HG02588 (cell line): ENCODE data around the gene PALM2AKAP2.
A peak's percentile ranks its signal among the peaks of the same experiment; 100 is the strongest.
"Not testable (repeated sequence)": the region's sequence is repeated elsewhere in the genome, so short reads cannot be mapped to it uniquely, and the experiment has no call there.

Experiments used
- ATAC-seq: cut with Tn5 transposase; IDR thresholded peaks from one replicate; pipeline ENCODE4 v1.9.1; 2021; ENCODE audit warnings: mild to moderate bottlenecking, moderate library complexity; ENCODE audit not compliant: unreplicated experiment

PALM2AKAP2 gene

DNA sequence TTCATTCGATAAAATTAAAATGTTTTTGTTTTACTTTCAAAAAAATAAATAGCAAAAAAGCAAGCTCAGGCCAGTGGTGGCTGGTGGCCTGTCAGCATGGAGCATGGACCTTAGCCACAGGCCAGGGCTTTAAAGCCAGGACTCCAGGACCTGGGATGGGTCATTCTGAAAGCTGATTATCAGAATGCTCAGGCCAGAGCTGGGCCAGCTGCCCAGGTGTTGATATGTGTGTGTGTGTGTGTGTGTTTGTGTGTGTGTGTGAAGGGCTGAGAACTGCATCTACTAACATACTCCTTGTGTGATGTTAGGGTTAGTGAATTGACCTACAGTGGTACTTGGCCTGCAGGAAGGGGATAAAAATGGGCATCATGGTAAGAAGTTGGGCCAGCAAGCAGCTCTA, 21.5 kb downstream of the PALM2AKAP2 start:
- no peak for ATAC-seq

DNA sequence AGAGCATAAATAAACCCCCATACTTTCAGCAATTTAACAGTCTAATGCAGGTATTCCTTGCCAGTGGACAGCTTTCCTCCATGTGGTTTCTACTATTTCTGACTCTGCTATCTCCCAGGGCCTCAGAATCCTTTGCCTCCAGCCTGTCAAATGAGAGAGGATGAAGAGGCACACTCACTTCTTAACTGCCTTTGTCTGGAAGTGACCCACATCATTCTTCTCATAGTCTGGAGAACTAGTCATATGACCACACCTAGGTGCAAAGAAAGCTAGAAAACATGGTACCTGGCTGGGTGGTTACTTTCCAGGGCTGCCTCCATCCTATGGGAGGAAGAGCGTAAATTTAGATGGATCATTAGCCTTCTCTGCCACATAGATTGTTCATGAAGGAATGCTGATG, 22.5 kb downstream of the PALM2AKAP2 start:
- ATAC-seq = no peak

- ATAC-seq = no peak
These were observed 25.1 kb downstream of the PALM2AKAP2 start for GRCh38 chr9:109805050-109805449.

- ATAC-seq = no peak
These were observed 26.6 kb downstream of the PALM2AKAP2 start for GRCh38 chr9:109806506-109807115.

- ATAC-seq = no peak
These were observed 31.9 kb downstream of the PALM2AKAP2 start for GRCh38 chr9:109811876-109812275.

DNA sequence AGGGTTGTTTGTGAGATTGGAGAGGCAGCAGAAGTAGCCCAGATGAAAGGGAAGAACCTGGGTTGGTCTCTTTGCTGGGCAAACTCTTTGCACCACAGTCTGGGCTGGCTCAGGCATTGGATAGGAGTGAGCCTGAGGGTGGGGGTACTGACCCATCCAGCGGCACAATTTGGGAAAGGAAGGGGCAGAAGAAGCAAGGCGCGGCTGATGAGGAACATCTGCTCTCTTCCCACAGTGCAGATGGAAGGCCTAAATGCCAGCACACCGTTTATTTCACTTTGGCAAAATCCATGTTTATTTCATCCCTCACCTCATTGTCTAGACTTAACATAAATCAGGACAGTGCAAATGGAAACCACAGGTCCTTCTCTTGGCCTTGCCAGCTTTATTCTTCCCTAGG, 32.3 kb downstream of the PALM2AKAP2 start:
- no peak for ATAC-seq

DNA sequence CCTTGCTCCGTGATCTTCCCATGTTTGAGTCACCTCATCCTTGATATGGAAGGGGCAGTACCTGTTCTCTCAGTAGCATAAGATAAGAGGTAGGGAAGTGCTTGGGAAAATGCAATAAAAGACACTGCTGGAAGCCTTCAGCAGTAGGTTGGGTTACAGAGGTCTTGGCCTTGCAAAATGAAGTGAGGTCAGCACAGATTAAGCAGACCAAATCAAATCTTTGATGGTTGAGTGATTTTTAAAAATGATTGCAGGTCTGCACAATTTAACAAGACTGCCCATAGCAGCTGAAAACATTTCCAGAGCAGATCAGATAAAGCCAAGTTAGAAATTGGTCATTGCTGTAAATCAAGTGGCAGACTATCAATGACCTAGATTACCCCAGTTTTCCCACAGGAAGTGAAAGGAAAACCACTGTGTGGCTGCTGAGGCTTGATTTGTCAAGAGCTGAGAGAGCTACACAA, 32.9 kb downstream of the PALM2AKAP2 start:
- ATAC-seq = no peak

DNA sequence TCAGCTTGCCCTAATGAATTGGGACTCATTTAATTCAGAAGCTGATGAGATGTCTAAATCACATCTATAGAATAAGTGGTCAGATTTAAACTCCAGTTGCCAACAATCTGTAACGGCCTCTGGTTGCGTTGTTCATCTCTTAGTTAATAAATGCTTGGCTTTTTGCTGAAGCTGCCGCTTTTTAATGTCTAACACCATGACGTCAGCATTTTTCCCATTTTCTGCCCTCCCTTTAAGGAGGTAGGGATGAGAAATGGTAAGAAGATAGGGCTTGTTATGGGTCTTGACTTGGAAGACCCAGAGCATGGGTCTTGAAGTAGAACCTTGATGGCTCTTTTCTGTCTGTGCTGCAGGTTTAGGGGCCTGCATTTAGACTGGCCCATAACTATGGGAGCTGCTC, 33.3 kb downstream of the PALM2AKAP2 start:
- no peak for ATAC-seq

DNA sequence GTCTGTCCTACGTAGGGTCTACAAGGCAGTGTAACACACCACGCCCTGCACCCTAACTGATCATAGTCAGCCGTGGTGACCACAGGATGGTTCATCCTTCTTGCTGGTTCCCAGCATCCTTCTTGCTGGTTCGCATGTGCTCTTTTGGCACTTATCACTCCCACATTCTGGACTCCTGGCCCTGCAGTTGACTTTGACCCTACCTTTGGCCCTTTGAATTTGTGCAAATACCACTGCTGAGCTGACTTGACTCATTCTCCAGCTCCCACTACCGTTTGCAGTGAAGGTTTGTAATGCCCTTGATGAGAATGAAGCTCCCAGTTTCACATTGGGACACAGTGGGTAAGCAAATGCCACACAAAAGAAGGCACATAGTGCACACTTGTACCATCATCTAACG, 33.8 kb downstream of the PALM2AKAP2 start:
- no peak for ATAC-seq

GRCh38 chr9:109815366-109815947, 35.5 kb downstream of the PALM2AKAP2 start:
- ATAC-seq = no peak

GRCh38 chr9:109816490-109816889, 36.5 kb downstream of the PALM2AKAP2 start:
- ATAC-seq = no peak

GRCh38 chr9:109817146-109817845, 37.3 kb downstream of the PALM2AKAP2 start:
- ATAC-seq = no peak

DNA sequence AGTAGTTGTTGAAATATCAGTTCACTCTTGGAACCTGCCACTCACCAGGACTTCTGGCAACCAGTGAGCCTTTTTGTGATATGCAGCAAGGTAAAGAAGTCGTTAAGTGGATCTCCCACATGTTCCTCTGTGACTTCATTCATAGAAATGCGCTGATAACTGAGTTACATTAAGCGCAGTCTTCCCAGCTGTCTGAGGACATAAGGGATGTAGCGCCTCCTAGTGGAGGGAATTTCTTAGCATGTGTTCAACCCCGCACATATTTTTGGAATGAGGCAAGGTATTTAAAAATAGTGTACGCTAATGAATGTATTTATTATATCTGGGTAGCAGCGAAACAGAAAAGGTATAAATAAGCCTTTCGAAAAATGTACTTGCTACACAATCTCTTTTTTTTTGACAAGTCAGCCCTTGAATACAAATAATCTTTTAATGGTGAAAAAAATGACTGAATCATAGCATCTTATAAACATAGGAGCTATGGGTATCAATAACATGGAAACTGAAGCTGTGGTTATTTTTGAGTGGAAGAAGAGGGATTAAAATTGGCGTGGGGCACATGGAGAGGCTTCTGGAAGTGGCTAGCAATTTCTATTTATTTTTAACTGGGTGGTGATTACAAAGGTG, 38.0 kb downstream of the PALM2AKAP2 start:
- peak; percentile 64 for ATAC-seq

GRCh38 chr9:109821711-109822110, 41.7 kb downstream of the PALM2AKAP2 start:
- ATAC-seq = no peak

GRCh38 chr9:109825383-109825782, 45.4 kb downstream of the PALM2AKAP2 start:
- ATAC-seq = not testable (repeated sequence)

DNA sequence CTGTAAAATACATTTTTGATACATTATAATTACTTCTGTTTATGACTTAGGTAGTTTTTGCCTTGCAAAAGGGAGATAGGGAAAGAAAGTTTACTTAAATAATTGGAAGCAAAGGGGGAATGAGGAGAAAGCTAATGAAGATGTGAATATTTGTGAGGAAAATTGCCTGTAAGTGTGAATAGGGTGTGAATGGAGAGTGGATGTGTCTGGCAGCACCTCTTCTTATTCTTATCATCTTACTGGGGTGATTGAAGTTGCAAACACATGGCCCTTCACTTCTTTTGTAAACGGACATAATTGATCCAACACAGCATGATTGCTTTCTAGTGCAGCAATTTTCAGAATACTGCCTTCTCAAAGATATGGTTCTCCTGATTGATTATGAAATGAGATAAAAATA, 46.6 kb downstream of the PALM2AKAP2 start:
- no peak for ATAC-seq

DNA sequence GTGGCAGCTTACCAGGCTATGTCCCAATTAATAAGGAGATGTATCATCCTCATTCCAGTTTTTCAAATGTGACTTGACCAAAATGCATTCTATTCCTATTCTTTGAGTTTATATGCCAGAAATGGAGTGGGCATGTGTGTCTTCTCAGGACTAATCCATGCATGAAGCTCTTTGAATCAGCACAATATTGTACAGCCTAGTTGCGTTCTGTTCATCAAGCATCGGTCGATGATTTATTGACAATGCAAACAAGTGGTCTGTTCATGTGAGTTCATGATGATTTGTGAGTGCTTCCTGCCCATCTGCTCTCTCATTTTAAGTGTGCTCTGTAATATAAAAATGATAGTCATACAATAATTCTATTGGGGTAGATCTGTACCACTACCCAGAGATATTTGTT, 48.3 kb downstream of the PALM2AKAP2 start:
- no peak for ATAC-seq
